Thyroid gland (tissue), 4 donors: ENCODE data around the gene CDHR2.

Source experiments
- CTCF ChIP-seq, 6 experiments: fragments of 200-600 bp in 3 of 6; fragments of 450-650 bp in 3 of 6; sonication (generic) in 3 of 6; IDR thresholded peaks; one replicate each; pipeline ENCODE4 v1.5.1; 2016 to 2019; ENCODE audit warnings: antibody characterized with exemption in 6 of 6, mild to moderate bottlenecking in 2 of 6, inconsistent platforms in 1 of 6, moderate library complexity in 1 of 6
- POLR2A ChIP-seq, 2 donors: fragments of 450-650 bp; IDR thresholded peaks; one replicate each; pipeline ENCODE4 v1.6.1; 2017; ENCODE audit warnings: antibody characterized with exemption in 2 of 2, mild to moderate bottlenecking in 2 of 2, moderate library complexity in 1 of 2

DNA sequence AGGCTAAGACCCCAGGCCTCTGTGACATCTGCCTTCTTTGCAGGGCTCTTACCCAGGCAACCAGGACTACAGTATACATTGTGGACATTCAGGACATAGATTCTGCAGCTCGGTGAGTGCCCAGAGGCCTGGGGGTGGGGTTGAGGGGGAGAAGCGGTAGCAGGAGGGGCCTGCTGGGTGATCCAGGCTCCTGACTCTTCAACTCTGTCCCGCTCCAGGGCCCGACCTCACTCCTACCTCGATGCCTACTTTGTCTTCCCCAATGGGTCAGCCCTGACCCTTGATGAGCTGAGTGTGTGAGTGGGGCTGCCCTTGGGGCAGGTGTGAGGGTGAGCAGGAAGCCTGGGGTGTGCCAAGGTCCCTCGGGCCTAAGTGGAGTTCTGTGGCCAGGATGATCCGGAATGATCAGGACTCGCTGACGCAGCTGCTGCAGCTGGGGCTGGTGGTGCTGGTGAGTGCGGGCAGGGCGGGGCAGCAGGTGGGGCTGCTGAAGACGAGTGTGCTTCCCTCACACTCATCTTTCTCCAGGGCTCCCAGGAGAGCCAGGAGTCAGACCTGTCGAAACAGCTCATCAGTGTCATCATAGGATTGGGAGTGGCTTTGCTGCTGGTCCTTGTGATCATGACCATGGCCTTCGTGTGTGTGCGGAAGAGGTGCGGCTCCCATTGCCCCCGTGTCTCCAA, 41.0 kb downstream of the CDHR2 start:
- TF ChIP-seq POLR2A (IDR thresholded peaks at IDR 0.05) (no peak), CTCF (IDR thresholded peaks at IDR 0.05) (no peak)
